Measurements from ENCODE around the gene HNRNPC.

HNRNPC gene

GRCh38 chr14:21255385-21256101, 13.7 kb downstream of the HNRNPC start:
- DNase-seq (ENCODE audit: extremely low read depth, insufficient read length): no peak
- H3K27me3 ChIP-seq (replicated peaks; ENCODE audit: control insufficient read depth, insufficient read depth, low read length): no peaks in the 10 kb centered on the region
- peaks cover 21% of the 10 kb centered on the region for H3K36me3 ChIP-seq (ENCODE audit: control insufficient read depth, insufficient read depth, low read length)
- TF ChIP-seq CTCF (IDR thresholded peaks at IDR 0.05; ENCODE audit: insufficient read depth, low read length, poor library complexity, severe bottlenecking): no peak
- no peak overlapping the region for H3K4me3 ChIP-seq (replicated peaks; ENCODE audit: low read depth, low read length)

- no peak for DNase-seq (ENCODE audit: extremely low read depth, insufficient read length)
- Histone ChIP-seq H3K4me3 (replicated peaks; ENCODE audit: low read depth, low read length) (no peak overlapping the region), H3K36me3 (ENCODE audit: control insufficient read depth, insufficient read depth, low read length) (peaks cover 22% of the 10 kb centered on the region), H3K27me3 (replicated peaks; ENCODE audit: control insufficient read depth, insufficient read depth, low read length) (no peaks in the 10 kb centered on the region)
- no peak for TF ChIP-seq CTCF (IDR thresholded peaks at IDR 0.05; ENCODE audit: insufficient read depth, low read length, poor library complexity, severe bottlenecking)
Measured at GRCh38 chr14:21252149-21252548, 17.1 kb downstream of the HNRNPC start.

- H3K36me3 ChIP-seq (ENCODE audit: control insufficient read depth, insufficient read depth, low read length): peaks cover 15% of the 10 kb centered on the region
- H3K4me3 ChIP-seq (replicated peaks; ENCODE audit: low read depth, low read length): no peak overlapping the region
Measured at GRCh38 chr14:21251215-21251614, 18.0 kb downstream of the HNRNPC start.

GRCh38 chr14:21248739-21249411, 20.4 kb downstream of the HNRNPC start:
- no peak for TF ChIP-seq CTCF (IDR thresholded peaks at IDR 0.05; ENCODE audit: insufficient read depth, low read length, poor library complexity, severe bottlenecking)
- no peak for DNase-seq (ENCODE audit: extremely low read depth, insufficient read length)
- Histone ChIP-seq H3K36me3 (ENCODE audit: control insufficient read depth, insufficient read depth, low read length) (peaks cover 22% of the 10 kb centered on the region), H3K27me3 (replicated peaks; ENCODE audit: control insufficient read depth, insufficient read depth, low read length) (no peaks in the 10 kb centered on the region), H3K4me3 (replicated peaks; ENCODE audit: low read depth, low read length) (no peak overlapping the region)

More at GRCh38 chr14:21251215-21251614, 18.0 kb downstream of the HNRNPC start:
- TF ChIP-seq CTCF (IDR thresholded peaks at IDR 0.05; ENCODE audit: insufficient read depth, low read length, poor library complexity, severe bottlenecking): no peak
- H3K27me3 ChIP-seq (replicated peaks; ENCODE audit: control insufficient read depth, insufficient read depth, low read length): no peaks in the 10 kb centered on the region
- no peak for DNase-seq (ENCODE audit: extremely low read depth, insufficient read length)

- Histone ChIP-seq H3K36me3 (ENCODE audit: control insufficient read depth, insufficient read depth, low read length) (peaks cover 19% of the 10 kb centered on the region), H3K4me3 (replicated peaks; ENCODE audit: low read depth, low read length) (no peak overlapping the region), H3K27me3 (replicated peaks; ENCODE audit: control insufficient read depth, insufficient read depth, low read length) (no peaks in the 10 kb centered on the region)
- no peak for TF ChIP-seq CTCF (IDR thresholded peaks at IDR 0.05; ENCODE audit: insufficient read depth, low read length, poor library complexity, severe bottlenecking)
- no peak for DNase-seq (ENCODE audit: extremely low read depth, insufficient read length)
Measured at GRCh38 chr14:21248338-21248737, 20.9 kb downstream of the HNRNPC start.
